OCI-LY7 (cell line): Measurements from ENCODE around the gene DPP10. TPM values are rescaled to one million over a fixed set of nuclear protein-coding genes. Genes with fewer than 3 reads are reported as not detected.

Source experiments
- BruUV-seq: library from RNA; stranded (reverse); fragments of 400-500 nt; replicated peaks from 2 replicates; lab custom pipeline; 2021; lab: Mats Ljungman, UMichigan
- CTCF ChIA-PET: fragments of 300-600 bp; sonication (Branson Sonifier 250); formaldehyde crosslinking; loops from one replicate; lab custom pipeline; 2022; ENCODE audit warnings: antibody characterized with exemption; ENCODE audit not compliant: unreplicated experiment; lab: Charles Lee
- POLR2A ChIA-PET: fragments of 300-600 bp; sonication (Branson Sonifier 250); formaldehyde crosslinking; loops from one replicate; lab custom pipeline; 2022; ENCODE audit warnings: antibody characterized with exemption; lab: Charles Lee
- DNase-seq: peaks from one replicate; pipeline ENCODE4 v3.0.0-alpha.2; 2015; ENCODE audit warnings: low spot score
- H2AFZ ChIP-seq: fragments of 200-600 bp; sonication (generic), shearing (Covaris generic); 2 replicates; pipeline ENCODE4 v1.6.1; 2014; ENCODE audit warnings: mild to moderate bottlenecking, antibody characterized with exemption, low read length, moderate library complexity
- H3K27ac ChIP-seq: fragments of 200-600 bp; sonication (generic); 2 replicates; pipeline ENCODE4 v1.5.1; 2014; ENCODE audit warnings: mixed run types, low read depth, mild to moderate bottlenecking, moderate library complexity, low read length, inconsistent platforms; ENCODE audit not compliant: poor library complexity, severe bottlenecking
- H3K36me3 ChIP-seq: fragments of 200-600 bp; sonication (generic); 2 replicates; pipeline ENCODE4 v1.6.1; 2014; ENCODE audit warnings: mild to moderate bottlenecking, antibody characterized with exemption, low read length, moderate library complexity, mixed read lengths; ENCODE audit not compliant: insufficient read depth
- H3K4me1 ChIP-seq: fragments of 200-600 bp; sonication (generic); 2 replicates; pipeline ENCODE4 v1.5.1; 2014; ENCODE audit warnings: mild to moderate bottlenecking, low read length; ENCODE audit not compliant: insufficient read depth, poor library complexity, severe bottlenecking
- H3K4me2 ChIP-seq: fragments of 200-600 bp; sonication (generic); 2 replicates; pipeline ENCODE4 v1.6.1; 2014; ENCODE audit warnings: mild to moderate bottlenecking, low read length
- H3K4me3 ChIP-seq: fragments of 200-600 bp; sonication (generic); 2 replicates; pipeline ENCODE4 v1.5.1; 2014; ENCODE audit warnings: mild to moderate bottlenecking, low read depth, low read length; ENCODE audit not compliant: poor library complexity, severe bottlenecking
- H3K79me2 ChIP-seq: fragments of 200-600 bp; sonication (generic); 2 replicates; pipeline ENCODE4 v1.6.1; 2016; ENCODE audit warnings: low read depth, mild to moderate bottlenecking, low read length, moderate library complexity, mixed read lengths; ENCODE audit not compliant: insufficient read depth
- H3K9me2 ChIP-seq: fragments of 200-600 bp; sonication (generic); 2 replicates; pipeline ENCODE4 v1.6.1; 2016; ENCODE audit warnings: mild to moderate bottlenecking, low read length, mixed read lengths; ENCODE audit not compliant: insufficient read depth
- H3K9me3 ChIP-seq: fragments of 200-600 bp; sonication (generic); 2 replicates; pipeline ENCODE4 v1.6.1; 2014; ENCODE audit warnings: mild to moderate bottlenecking, mixed run types, low read length, mixed read lengths
- H4K20me1 ChIP-seq: fragments of 200-600 bp; sonication (generic); 2 replicates; pipeline ENCODE4 v1.6.1; 2014; ENCODE audit warnings: mild to moderate bottlenecking, antibody characterized with exemption, low read length, moderate library complexity, mixed read lengths; ENCODE audit not compliant: insufficient read depth
- EZH2phosphoT487 ChIP-seq: fragments of 200-600 bp; sonication (generic); IDR thresholded peaks from 2 replicates; pipeline ENCODE4 v1.6.1; 2018; ENCODE audit warnings: low read depth, borderline replicate concordance, mild to moderate bottlenecking, mixed run types, antibody characterized with exemption, low read length, moderate library complexity, mixed read lengths
- intact Hi-C: fragments of 100-400 bp; cut with micrococcal nuclease; formaldehyde crosslinking; loops from one replicate; pipeline ENCODE4 v1.10.0; 2022; ENCODE audit not compliant: unreplicated experiment
- total RNA-seq, 2 experiments: library from RNA; depleted of rRNA in 1 of 2; stranded (reverse); fragments of >200 nt in 1 of 2; shearing (Covaris generic) in 1 of 2; gene quantifications; 2 replicates each; pipeline ENCODE4 v1.2.3, GENCODE V29; 2014 to 2022
- TF ChIP-seq, protein P1 (sequence below): fragments of 200-600 bp; sonication (generic); conservative IDR thresholded peaks from 2 replicates; pipeline ENCODE4 v1.5.1; 2014; ENCODE audit warnings: mild to moderate bottlenecking, antibody characterized with exemption, low read length, moderate library complexity, mixed read lengths

Gene DPP10
- total RNA-seq, 2 experiments from 2014 or later = not detected

- Histone ChIP-seq H3K27ac (no peak overlapping the region), H4K20me1 (no peaks in the 10 kb centered on the region), H3K36me3 (no peaks in the 10 kb centered on the region), H3K9me2 (no peaks in the 10 kb centered on the region), H3K79me2 (no peaks in the 10 kb centered on the region), H3K4me2 (no peak overlapping the region), H3K4me3 (no peak overlapping the region), H3K9me3 (no peaks in the 10 kb centered on the region), H3K4me1 (no peaks in the 10 kb centered on the region), H2AFZ (no peak overlapping the region)
- no peak for DNase-seq
- ChIA-PET POLR2A (no interaction called here), CTCF (no interaction called here)
- intact Hi-C loops = no loop called here
- BruUV-seq = no TSS peak
- TF ChIP-seq, protein P1, sequence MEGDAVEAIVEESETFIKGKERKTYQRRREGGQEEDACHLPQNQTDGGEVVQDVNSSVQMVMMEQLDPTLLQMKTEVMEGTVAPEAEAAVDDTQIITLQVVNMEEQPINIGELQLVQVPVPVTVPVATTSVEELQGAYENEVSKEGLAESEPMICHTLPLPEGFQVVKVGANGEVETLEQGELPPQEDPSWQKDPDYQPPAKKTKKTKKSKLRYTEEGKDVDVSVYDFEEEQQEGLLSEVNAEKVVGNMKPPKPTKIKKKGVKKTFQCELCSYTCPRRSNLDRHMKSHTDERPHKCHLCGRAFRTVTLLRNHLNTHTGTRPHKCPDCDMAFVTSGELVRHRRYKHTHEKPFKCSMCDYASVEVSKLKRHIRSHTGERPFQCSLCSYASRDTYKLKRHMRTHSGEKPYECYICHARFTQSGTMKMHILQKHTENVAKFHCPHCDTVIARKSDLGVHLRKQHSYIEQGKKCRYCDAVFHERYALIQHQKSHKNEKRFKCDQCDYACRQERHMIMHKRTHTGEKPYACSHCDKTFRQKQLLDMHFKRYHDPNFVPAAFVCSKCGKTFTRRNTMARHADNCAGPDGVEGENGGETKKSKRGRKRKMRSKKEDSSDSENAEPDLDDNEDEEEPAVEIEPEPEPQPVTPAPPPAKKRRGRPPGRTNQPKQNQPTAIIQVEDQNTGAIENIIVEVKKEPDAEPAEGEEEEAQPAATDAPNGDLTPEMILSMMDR = no peak
- TF ChIP-seq EZH2phosphoT487 = no peak
Measured at GRCh38 chr2:115491186-115491793, 1048.8 kb downstream of the DPP10 start.

GRCh38 chr2:115505331-115505730 is 1062.9 kb downstream of the DPP10 start:
- Histone ChIP-seq H3K9me2 (no peaks in the 10 kb centered on the region), H3K9me3 (no peaks in the 10 kb centered on the region), H3K4me1 (no peaks in the 10 kb centered on the region), H3K4me2 (no peak overlapping the region), H3K79me2 (no peaks in the 10 kb centered on the region), H3K4me3 (no peak overlapping the region), H4K20me1 (no peaks in the 10 kb centered on the region), H3K36me3 (no peaks in the 10 kb centered on the region), H2AFZ (no peak overlapping the region), H3K27ac (no peak overlapping the region)
- TF ChIP-seq, protein P1 = no peak
- no peak for TF ChIP-seq EZH2phosphoT487
- CTCF ChIA-PET = no interaction called here
- intact Hi-C loops = no loop called here
- DNase-seq = no peak
- BruUV-seq = no TSS peak
- POLR2A ChIA-PET = interaction anchor here (1.4 kb wide), 1 partner anchor 9 kb away, joined by 3 read pairs; no protein-coding TSS in a partner anchor

- CTCF ChIA-PET = no interaction called here
- Histone ChIP-seq H3K4me2 (no peak overlapping the region), H3K27ac (no peak overlapping the region), H3K79me2 (no peaks in the 10 kb centered on the region), H3K4me3 (no peak overlapping the region), H3K9me3 (no peaks in the 10 kb centered on the region), H3K4me1 (no peaks in the 10 kb centered on the region), H3K36me3 (no peaks in the 10 kb centered on the region), H3K9me2 (no peaks in the 10 kb centered on the region), H4K20me1 (no peaks in the 10 kb centered on the region), H2AFZ (no peak overlapping the region)
- no peak for DNase-seq
- POLR2A ChIA-PET = interaction anchor here (1.1 kb wide), 1 partner anchor 52 kb away, joined by 3 read pairs; no protein-coding TSS in a partner anchor
- intact Hi-C loops = no loop called here
- no TSS peak for BruUV-seq
- TF ChIP-seq EZH2phosphoT487 = no peak
- TF ChIP-seq, protein P1 = no peak
Measured at GRCh38 chr2:115520727-115521126, 1078.3 kb downstream of the DPP10 start.
